ENCODE results near the gene NFKBIB. TPM values are rescaled to one million over a fixed set of nuclear protein-coding genes. Genes with fewer than 3 reads are reported as not detected.

Gene NFKBIB
- polyA plus RNA-seq, 1 of the 3 experiments (the other 2 are of a cell fraction): 31.8 TPM

- TF ChIP-seq TEAD4 (IDR thresholded peaks at IDR 0.05; ENCODE audit: borderline replicate concordance, insufficient read depth): no peak
Observed at GRCh38 chr19:38907670-38908069, 7.9 kb downstream of the NFKBIB start (continued).

- Histone ChIP-seq H3K9me2 (no peaks in the 10 kb centered on the region), H3K9ac (no peak overlapping the region), H4K20me1 (ENCODE audit: insufficient read depth) (no peaks in the 10 kb centered on the region), H3K9me3 (no peaks in the 10 kb centered on the region), H3K27ac (ENCODE audit: low read depth in 2 of 2, low read length in 1 of 2) (no peak overlapping the region), H3K4me1 (ENCODE audit: control insufficient read depth in 1 of 2, insufficient read depth in 2 of 2, low read depth in 1 of 2, low read length in 1 of 2) (no peaks in the 10 kb centered on the region), H3K4me3 (ENCODE audit: low read depth in 2 of 2, low read length in 1 of 2) (no peak overlapping the region), H3K27me3 (ENCODE audit: insufficient read depth) (no peaks in the 10 kb centered on the region), H3K4me2 (no peak overlapping the region), H3K79me2 (ENCODE audit: insufficient read depth) (no peaks in the 10 kb centered on the region), H3K36me3 (replicated peaks in 1 of 2; ENCODE audit: control insufficient read depth in 1 of 2, insufficient read depth in 2 of 2, low read length in 1 of 2) (peaks cover 0 to 12% of the 10 kb centered on the region in 2 experiments), H3F3A (replicated peaks; ENCODE audit: insufficient read depth) (no peaks in the 10 kb centered on the region), H2AFZ (ENCODE audit: low read depth) (no peak overlapping the region)
- DNase-seq: no peak
- POLR2A ChIA-PET: no interaction called here
- TF ChIP-seq PBX3 (IDR thresholded peaks at IDR 0.05) (no peak), POLR2AphosphoS5 (IDR thresholded peaks at IDR 0.05; ENCODE audit: low read depth, low read length) (no peak), EZH2phosphoT487 (IDR thresholded peaks at IDR 0.05; ENCODE audit: borderline replicate concordance, low read depth) (no peak)
- WGBS (ENCODE audit: low lambda C conversion rate): 92% methylated on average over 9 of the region's 10 CpGs
- CTCF ChIA-PET: interaction anchor here (0.8 kb wide), 1 partner anchor 21 kb away, joined by 3 read pairs; the partner anchor contains the start of gene SARS2
Observed at GRCh38 chr19:38908911-38909310, 9.1 kb downstream of the NFKBIB start.

- TF ChIP-seq REST (IDR thresholded peaks at IDR 0.05; ENCODE audit: low read depth, low read length) (no peak), GABPA (IDR thresholded peaks at IDR 0.05; ENCODE audit: low read depth) (no peak), RFX5 (IDR thresholded peaks at IDR 0.05; ENCODE audit: low read length) (no peak), PBX3 (IDR thresholded peaks at IDR 0.05) (no peak), NRF1 (IDR thresholded peaks at IDR 0.05; ENCODE audit: low read depth, low read length) (no peak), TAF1 (IDR thresholded peaks at IDR 0.05; ENCODE audit: borderline replicate concordance, low read depth, low read length) (no peak), YY1 (IDR thresholded peaks at IDR 0.05; ENCODE audit: low read depth) (no peak), CHD2 (IDR thresholded peaks at IDR 0.05; ENCODE audit: low read length, partially characterized antibody) (no peak), IRF3 (IDR thresholded peaks at IDR 0.05; ENCODE audit: low read depth, low read length) (no peak), RCOR1 (IDR thresholded peaks at IDR 0.05; ENCODE audit: low read length) (no peak), SMC3 (IDR thresholded peaks at IDR 0.05; ENCODE audit: low read depth, low read length) (no peak), MXI1 (IDR thresholded peaks at IDR 0.05; ENCODE audit: low read depth, low read length) (no peak), FOXM1 (IDR thresholded peaks at IDR 0.05; ENCODE audit: low read depth) (no peak), NFIC (IDR thresholded peaks at IDR 0.05; ENCODE audit: borderline replicate concordance) (no peak), EP300 (IDR thresholded peaks at IDR 0.05; ENCODE audit: borderline replicate concordance in 1 of 2, low read depth in 1 of 2, low read length in 1 of 2) (no peak), FOXJ3 (CRISPR knock-in tag; IDR thresholded peaks at IDR 0.05) (no peak), RAD21 (IDR thresholded peaks at IDR 0.05; ENCODE audit: low read length) (no peak)
- Histone ChIP-seq H3F3A (replicated peaks; ENCODE audit: insufficient read depth) (no peaks in the 10 kb centered on the region), H3K9me3 (no peaks in the 10 kb centered on the region), H3K27me3 (ENCODE audit: insufficient read depth) (no peaks in the 10 kb centered on the region), H3K4me3 (ENCODE audit: low read depth in 2 of 2, low read length in 1 of 2) (no peak overlapping the region), H4K20me1 (ENCODE audit: insufficient read depth) (no peaks in the 10 kb centered on the region), H3K9ac (no peak overlapping the region), H3K36me3 (replicated peaks in 1 of 2; ENCODE audit: control insufficient read depth in 1 of 2, insufficient read depth in 2 of 2, low read length in 1 of 2) (peaks cover 0 to 9% of the 10 kb centered on the region in 2 experiments), H2AFZ (ENCODE audit: low read depth) (no peak overlapping the region), H3K4me2 (no peak overlapping the region), H3K9me2 (no peaks in the 10 kb centered on the region), H3K79me2 (ENCODE audit: insufficient read depth) (no peaks in the 10 kb centered on the region), H3K27ac (ENCODE audit: low read depth in 2 of 2, low read length in 1 of 2) (no peak overlapping the region), H3K4me1 (ENCODE audit: control insufficient read depth in 1 of 2, insufficient read depth in 2 of 2, low read depth in 1 of 2, low read length in 1 of 2) (no peaks in the 10 kb centered on the region)
- no peak for DNase-seq
- 93% methylated on average over 12 of the region's 12 CpGs for WGBS (ENCODE audit: low lambda C conversion rate)
- ChIA-PET CTCF (no interaction called here), POLR2A (no interaction called here)
Observed at GRCh38 chr19:38910488-38910887, 10.7 kb downstream of the NFKBIB start.
